H9 (cell line): Measurements from ENCODE around the gene MZB1. TPM values are rescaled to one million over a fixed set of nuclear protein-coding genes. Genes with fewer than 3 reads are reported as not detected.

Experiments
- DNase-seq: peaks from one replicate; pipeline ENCODE4 v3.0.0-alpha.2; 2017
- H2AFZ ChIP-seq: one replicate; pipeline ENCODE4 v1.6.1; 2013; ENCODE audit warnings: mild to moderate bottlenecking, low read length, control low read depth, moderate library complexity
- H2AK5ac ChIP-seq: 2 replicates; pipeline ENCODE4 v1.6.1; 2013; ENCODE audit warnings: low read length, control low read depth, mixed read lengths; ENCODE audit not compliant: insufficient read length
- H2BK120ac ChIP-seq: one replicate; pipeline ENCODE4 v1.6.1; 2013; ENCODE audit warnings: low read depth, mild to moderate bottlenecking, low read length, control low read depth, inconsistent platforms; ENCODE audit not compliant: poor library complexity, severe bottlenecking
- H2BK12ac ChIP-seq: 2 replicates; pipeline ENCODE4 v1.6.1; 2013; ENCODE audit warnings: low read length, control low read depth, mixed read lengths, low read depth; ENCODE audit not compliant: insufficient read length
- H2BK15ac ChIP-seq: 2 replicates; pipeline ENCODE4 v1.6.1; 2013; ENCODE audit warnings: low read depth, low read length, control low read depth
- H2BK20ac ChIP-seq: one replicate; pipeline ENCODE4 v1.6.1; 2013; ENCODE audit warnings: low read depth, mild to moderate bottlenecking, low read length, control low read depth, inconsistent platforms; ENCODE audit not compliant: poor library complexity, severe bottlenecking
- H2BK5ac ChIP-seq: 2 replicates; pipeline ENCODE4 v1.6.1; 2013; ENCODE audit warnings: low read length, control low read depth, mixed read lengths; ENCODE audit not compliant: insufficient read length
- H3K14ac ChIP-seq: 2 replicates; pipeline ENCODE4 v1.6.1; 2013; ENCODE audit warnings: low read length, control low read depth; ENCODE audit not compliant: insufficient read depth
- H3K18ac ChIP-seq: 2 replicates; pipeline ENCODE4 v1.6.1; 2013; ENCODE audit warnings: low read depth, mild to moderate bottlenecking, mixed read lengths, low read length, control low read depth; ENCODE audit not compliant: insufficient read length
- H3K23ac ChIP-seq: 2 replicates; pipeline ENCODE4 v1.6.1; 2013; ENCODE audit warnings: low read length, control low read depth, mixed read lengths, low read depth; ENCODE audit not compliant: insufficient read length
- H3K23me2 ChIP-seq: 2 replicates; pipeline ENCODE4 v1.6.1; 2013; ENCODE audit warnings: low read depth, mild to moderate bottlenecking, mixed read lengths, low read length, control low read depth; ENCODE audit not compliant: insufficient read length, poor library complexity, severe bottlenecking
- H3K27ac ChIP-seq: 2 replicates; pipeline ENCODE4 v1.5.1; 2013; ENCODE audit warnings: low read length, control low read depth, mixed read lengths, low read depth; ENCODE audit not compliant: insufficient read length
- H3K27me3 ChIP-seq: 2 replicates; pipeline ENCODE4 v1.6.1; 2013; ENCODE audit warnings: low read length, control low read depth, inconsistent platforms; ENCODE audit not compliant: insufficient read depth
- H3K4ac ChIP-seq: 2 replicates; pipeline ENCODE4 v1.6.1; 2013; ENCODE audit warnings: low read depth, mild to moderate bottlenecking, control low read depth, inconsistent platforms, low read length, moderate library complexity
- H3K4me1 ChIP-seq: 2 replicates; pipeline ENCODE4 v1.6.1; 2013; ENCODE audit warnings: low read length, control low read depth, inconsistent platforms; ENCODE audit not compliant: insufficient read depth
- H3K4me2 ChIP-seq: 2 replicates; pipeline ENCODE4 v1.6.1; 2013; ENCODE audit warnings: low read length, control low read depth, mixed read lengths; ENCODE audit not compliant: insufficient read length, insufficient read depth
- H3K56ac ChIP-seq: 2 replicates; pipeline ENCODE4 v1.6.1; 2013; ENCODE audit warnings: low read depth, mild to moderate bottlenecking, mixed read lengths, low read length, control low read depth; ENCODE audit not compliant: insufficient read length
- H3K79me1 ChIP-seq: 2 replicates; pipeline ENCODE4 v1.6.1; 2013; ENCODE audit warnings: low read depth, mild to moderate bottlenecking, moderate library complexity, low read length, control low read depth, inconsistent platforms; ENCODE audit not compliant: insufficient read depth, poor library complexity, severe bottlenecking
- H3K79me2 ChIP-seq: 2 replicates; pipeline ENCODE4 v1.6.1; 2013; ENCODE audit warnings: low read length, control low read depth, inconsistent platforms; ENCODE audit not compliant: insufficient read depth
- H3K9ac ChIP-seq: 2 replicates; pipeline ENCODE4 v1.6.1; 2013; ENCODE audit warnings: low read length, control low read depth, mixed read lengths; ENCODE audit not compliant: insufficient read length; ENCODE audit errors: extremely low read depth
- H3K9me3 ChIP-seq: one replicate; pipeline ENCODE4 v1.6.1; 2013; ENCODE audit warnings: low read depth, low read length, inconsistent platforms; ENCODE audit not compliant: control insufficient read depth
- H3T11ph ChIP-seq: one replicate; pipeline ENCODE4 v1.6.1; 2013; ENCODE audit warnings: mild to moderate bottlenecking, low read length, control low read depth, inconsistent platforms
- H4K20me1 ChIP-seq: one replicate; pipeline ENCODE4 v1.6.1; 2013; ENCODE audit not compliant: control insufficient read depth, insufficient read length, insufficient read depth
- H4K5ac ChIP-seq: 2 replicates; pipeline ENCODE4 v1.6.1; 2013; ENCODE audit warnings: low read depth, mild to moderate bottlenecking, mixed read lengths, low read length, control low read depth; ENCODE audit not compliant: insufficient read length
- H4K8ac ChIP-seq: replicated peaks from 2 replicates; pipeline ENCODE4 v1.6.1; 2013; ENCODE audit warnings: low read length, control low read depth, mixed read lengths, low read depth; ENCODE audit not compliant: insufficient read length
- H4K91ac ChIP-seq: 2 replicates; pipeline ENCODE4 v1.6.1; 2013; ENCODE audit warnings: low read depth, mild to moderate bottlenecking, moderate library complexity, mixed read lengths, low read length, control low read depth; ENCODE audit not compliant: insufficient read length
- H3K27ac Mint-ChIP-seq, 3 experiments: 2 replicates in 2 of 3; 3 replicates in 1 of 3; pipeline ENCODE4 v1.8.0; 2020 to 2021; ENCODE audit warnings: mixed read lengths in 3 of 3, mild to moderate bottlenecking in 1 of 3, moderate library complexity in 1 of 3
- H3K27me3 Mint-ChIP-seq: 2 replicates; pipeline ENCODE4 v1.8.0; 2021; ENCODE audit warnings: low read depth, mild to moderate bottlenecking, moderate library complexity, mixed read lengths
- H3K36me3 Mint-ChIP-seq, 3 experiments: 2 replicates in 2 of 3; 3 replicates in 1 of 3; pipeline ENCODE4 v1.8.0; 2020 to 2021; ENCODE audit warnings: low read depth in 3 of 3, mixed read lengths in 3 of 3; ENCODE audit not compliant: insufficient read depth in 1 of 3
- H3K4me1 Mint-ChIP-seq, 2 experiments: 2 replicates each; pipeline ENCODE4 v1.8.0; 2020; ENCODE audit warnings: mixed read lengths in 2 of 2
- H3K4me3 Mint-ChIP-seq, 2 experiments: 2 replicates in 1 of 2; 3 replicates in 1 of 2; pipeline ENCODE4 v1.8.0; 2020 to 2021; ENCODE audit warnings: mild to moderate bottlenecking in 2 of 2, mixed read lengths in 2 of 2, moderate library complexity in 1 of 2
- H3K9me3 Mint-ChIP-seq, 2 experiments: 2 replicates in 1 of 2; 3 replicates in 1 of 2; pipeline ENCODE4 v1.8.0; 2020; ENCODE audit warnings: mild to moderate bottlenecking in 2 of 2, mixed read lengths in 2 of 2, moderate library complexity in 1 of 2
- WGBS: extraction: QIAGEN DNeasy Blood & Tissue Kit; methylation state at CpG from one replicate; pipeline ENCODE4 v1.1.7; 2013; ENCODE audit warnings: missing lambda C conversion rate, low lambda C conversion rate, mixed read lengths; ENCODE audit not compliant: insufficient read length; ENCODE audit errors: extremely low coverage; 5-methylcytosine and 5-hydroxymethylcytosine counted together
- total RNA-seq: library from RNA; stranded (reverse); gene quantifications from 2 replicates; pipeline ENCODE4 v1.2.1, GENCODE V29; 2021
- TF ChIP-seq, protein P1 (sequence below): fragments of 200-600 bp; sonication (generic); conservative IDR thresholded peaks from 3 replicates; pipeline ENCODE4 v1.8.0; 2021; ENCODE audit warnings: antibody characterized with exemption, mild to moderate bottlenecking

Gene MZB1
- total RNA-seq, 1 experiment from 2014 or later: 0.31 TPM

- Histone ChIP-seq H3K4me1 (no peaks in the 10 kb centered on the region), H2BK120ac (no peak overlapping the region), H3K27ac (no peak overlapping the region), H2AFZ (no peak overlapping the region), H2BK12ac (no peak overlapping the region), H3K4ac (no peak overlapping the region), H3K18ac (no peak overlapping the region), H3T11ph (no peak overlapping the region), H2BK15ac (no peak overlapping the region), H3K79me2 (no peaks in the 10 kb centered on the region), H3K23me2 (no peaks in the 10 kb centered on the region), H2BK5ac (no peak overlapping the region), H3K14ac (no peak overlapping the region), H4K91ac (no peak overlapping the region), H2BK20ac (no peak overlapping the region), H3K56ac (no peak overlapping the region), H4K8ac (no peak overlapping the region), H3K23ac (no peak overlapping the region), H3K9me3 (no peaks in the 10 kb centered on the region), H3K9ac (no peak overlapping the region), H4K5ac (no peak overlapping the region), H3K27me3 (no peaks in the 10 kb centered on the region), H2AK5ac (no peak overlapping the region), H3K79me1 (no peaks in the 10 kb centered on the region), H3K4me2 (no peak overlapping the region), H4K20me1 (no peaks in the 10 kb centered on the region)
- WGBS: no CpG with 5 or more reads among the region's 2 CpGs
- Mint-ChIP-seq H3K9me3 (no peaks in the 10 kb centered on the region), H3K27me3 (no peaks in the 10 kb centered on the region), H3K4me3 (no peak overlapping the region), H3K4me1 (no peaks in the 10 kb centered on the region), H3K27ac (no peak overlapping the region), H3K36me3 (peaks cover 7 to 51% (median 29%) of the 10 kb centered on the region in 3 experiments; a peak in 6 of 7 replicates)
- no peak for DNase-seq
- TF ChIP-seq, protein P1, sequence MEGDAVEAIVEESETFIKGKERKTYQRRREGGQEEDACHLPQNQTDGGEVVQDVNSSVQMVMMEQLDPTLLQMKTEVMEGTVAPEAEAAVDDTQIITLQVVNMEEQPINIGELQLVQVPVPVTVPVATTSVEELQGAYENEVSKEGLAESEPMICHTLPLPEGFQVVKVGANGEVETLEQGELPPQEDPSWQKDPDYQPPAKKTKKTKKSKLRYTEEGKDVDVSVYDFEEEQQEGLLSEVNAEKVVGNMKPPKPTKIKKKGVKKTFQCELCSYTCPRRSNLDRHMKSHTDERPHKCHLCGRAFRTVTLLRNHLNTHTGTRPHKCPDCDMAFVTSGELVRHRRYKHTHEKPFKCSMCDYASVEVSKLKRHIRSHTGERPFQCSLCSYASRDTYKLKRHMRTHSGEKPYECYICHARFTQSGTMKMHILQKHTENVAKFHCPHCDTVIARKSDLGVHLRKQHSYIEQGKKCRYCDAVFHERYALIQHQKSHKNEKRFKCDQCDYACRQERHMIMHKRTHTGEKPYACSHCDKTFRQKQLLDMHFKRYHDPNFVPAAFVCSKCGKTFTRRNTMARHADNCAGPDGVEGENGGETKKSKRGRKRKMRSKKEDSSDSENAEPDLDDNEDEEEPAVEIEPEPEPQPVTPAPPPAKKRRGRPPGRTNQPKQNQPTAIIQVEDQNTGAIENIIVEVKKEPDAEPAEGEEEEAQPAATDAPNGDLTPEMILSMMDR: no peak
Observed at GRCh38 chr5:139430015-139430414, 40.3 kb upstream of the MZB1 start.
